HS-5 (cell line): ENCODE measurements around the gene NELL1.

Experiments used
- DNase-seq: peaks from one replicate; pipeline ENCODE4 v3.0.0-alpha.2; 2012; ENCODE audit warnings: low read depth

NELL1 gene

DNA sequence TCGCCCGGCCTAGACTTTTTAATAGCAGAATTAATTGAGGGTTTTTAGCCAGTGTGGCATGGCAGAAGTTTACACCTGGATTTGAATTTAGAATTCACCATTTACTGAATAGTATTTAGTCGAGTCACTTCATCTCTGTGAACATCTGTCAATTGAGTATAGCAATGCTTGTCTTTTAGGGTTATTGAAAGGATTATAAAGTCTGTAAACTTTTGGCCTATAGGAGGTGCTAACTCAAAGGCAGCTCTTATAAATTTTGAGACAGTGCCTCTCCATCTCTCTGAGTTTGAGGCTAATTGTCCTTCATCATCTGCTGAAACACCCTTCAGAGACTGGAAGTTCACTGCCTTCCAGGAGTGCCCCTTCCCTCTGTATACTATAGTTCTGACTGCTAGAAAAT, 205.0 kb downstream of the NELL1 start:
- DNase-seq = no peak

DNA sequence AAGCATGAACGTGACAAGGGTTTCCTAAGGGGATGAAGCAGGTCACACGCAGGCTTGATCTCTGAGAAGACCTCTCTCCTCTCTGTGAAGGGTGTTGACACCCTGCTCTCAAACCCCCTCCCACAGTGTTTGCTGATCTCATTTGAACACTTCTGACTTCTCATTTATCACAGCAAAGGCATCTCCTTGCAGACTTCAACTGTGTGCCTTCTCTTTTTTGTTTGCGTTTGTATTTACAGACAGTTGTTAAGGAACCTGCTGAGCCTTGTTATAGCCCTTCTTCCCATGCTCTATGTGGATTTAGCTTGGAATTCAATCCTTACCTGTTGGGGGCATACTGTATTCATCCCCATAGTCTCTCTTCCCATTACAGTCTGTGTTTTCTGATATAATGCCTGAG, 206.5 kb downstream of the NELL1 start:
- DNase-seq = no peak

DNA sequence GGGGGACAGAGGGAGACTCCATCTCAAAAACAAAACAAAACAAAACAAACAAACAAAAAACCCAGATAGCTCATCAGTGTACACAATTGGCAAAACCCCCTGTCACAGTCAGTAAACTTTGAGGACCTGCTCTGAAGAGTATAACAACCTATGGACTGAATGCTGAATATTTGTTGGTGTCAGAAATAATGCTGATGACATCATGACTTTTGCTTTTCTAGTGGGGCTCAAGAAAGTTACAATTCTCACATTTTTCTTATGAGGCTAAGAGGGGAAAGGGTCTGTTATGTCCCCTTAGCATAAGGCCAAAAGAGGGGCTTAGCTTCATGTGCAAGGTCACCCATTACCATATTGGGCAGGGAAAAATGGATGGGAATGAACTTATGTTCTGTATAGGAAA, 207.4 kb downstream of the NELL1 start:
- DNase-seq = no peak

DNA sequence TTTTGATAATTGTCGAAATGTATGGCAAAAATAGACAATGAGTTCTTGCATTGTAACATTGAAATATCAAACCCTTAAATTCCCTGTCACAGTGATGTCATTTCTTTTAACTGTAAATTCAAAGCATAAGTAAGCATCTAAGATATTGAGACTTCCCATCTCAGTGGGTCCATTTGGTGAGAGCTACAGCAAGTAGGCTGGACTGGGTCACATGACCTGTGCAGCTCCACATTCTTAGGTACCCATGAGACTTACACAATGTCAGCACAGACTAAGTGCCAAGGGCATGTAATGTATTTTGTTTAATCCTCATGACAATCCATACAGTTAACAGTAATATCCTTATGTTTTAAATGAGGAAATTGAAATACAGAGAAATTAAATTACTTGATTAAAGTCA, 210.7 kb downstream of the NELL1 start:
- no peak for DNase-seq

DNA sequence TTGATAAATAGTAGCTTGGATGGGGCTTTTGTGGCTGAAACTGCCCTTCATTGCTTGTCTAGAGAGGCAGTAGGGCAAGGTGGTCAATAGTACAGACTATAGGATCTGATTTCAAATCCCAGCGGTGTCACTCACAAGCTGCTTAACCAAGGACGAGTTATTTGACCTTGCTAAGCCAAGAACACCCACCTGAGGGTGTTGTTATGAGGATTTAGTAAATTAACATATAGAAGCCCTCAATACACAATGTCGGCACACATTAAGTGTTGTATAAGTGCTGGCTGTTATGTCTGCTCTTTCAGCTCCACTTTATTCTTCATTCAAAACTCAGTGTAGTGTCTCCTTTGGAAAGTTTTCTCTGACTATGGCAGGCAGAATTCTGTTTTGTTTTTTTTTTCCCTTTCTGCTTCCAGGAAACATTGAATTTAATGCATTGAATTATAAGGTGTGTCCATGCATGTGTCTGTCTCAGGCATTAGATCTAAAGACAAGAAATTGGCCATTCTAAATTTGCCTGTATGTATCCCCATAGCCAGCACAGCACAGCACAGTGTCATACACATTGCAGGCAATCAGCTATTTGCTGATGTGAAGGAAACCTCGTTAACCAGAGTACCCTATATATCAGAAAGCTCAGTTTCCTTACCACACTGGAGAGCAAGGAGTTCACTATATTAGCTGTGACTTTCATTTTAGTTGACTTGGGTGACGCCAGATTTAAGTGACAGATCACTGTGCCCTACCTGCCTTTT, 212.1 kb downstream of the NELL1 start:
- DNase-seq = no peak

DNA sequence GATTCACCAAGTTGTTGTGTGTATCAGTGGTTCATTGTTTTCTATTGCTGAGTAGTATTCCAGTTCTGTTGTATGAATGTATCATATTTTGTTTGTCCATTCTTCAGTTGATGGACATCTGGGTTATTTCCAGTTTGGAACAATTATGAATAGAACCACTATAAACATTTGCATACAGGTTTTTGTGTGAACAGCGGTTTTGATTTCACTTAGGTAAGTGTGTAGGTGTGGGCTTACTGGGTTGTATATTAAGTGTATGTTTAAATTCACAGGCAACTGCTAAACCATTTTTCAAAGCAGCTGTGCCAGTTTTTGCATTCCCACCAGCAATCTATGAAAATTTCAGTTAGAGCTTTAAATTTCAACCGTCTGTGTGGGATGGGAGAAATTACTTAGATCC, 217.8 kb downstream of the NELL1 start:
- DNase-seq = no peak

DNA sequence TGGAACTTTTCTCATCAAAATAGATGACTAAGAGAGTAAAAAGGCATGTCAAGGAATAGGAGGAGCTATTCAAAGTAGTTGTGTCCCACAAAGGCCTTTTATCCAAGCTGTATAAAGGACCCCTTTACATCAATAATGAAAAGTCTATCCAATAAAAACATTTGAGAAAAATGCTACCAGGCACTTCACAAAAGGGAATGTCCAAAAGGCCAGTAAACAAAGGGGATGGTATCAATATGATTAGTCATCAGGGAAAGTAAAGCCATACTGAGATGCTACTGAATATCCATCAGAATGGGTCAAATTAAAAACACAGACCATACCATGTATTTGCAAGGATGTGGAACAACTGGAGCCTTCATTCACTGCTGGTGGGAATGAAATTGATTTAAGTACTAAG, 224.9 kb downstream of the NELL1 start:
- DNase-seq = no peak

DNA sequence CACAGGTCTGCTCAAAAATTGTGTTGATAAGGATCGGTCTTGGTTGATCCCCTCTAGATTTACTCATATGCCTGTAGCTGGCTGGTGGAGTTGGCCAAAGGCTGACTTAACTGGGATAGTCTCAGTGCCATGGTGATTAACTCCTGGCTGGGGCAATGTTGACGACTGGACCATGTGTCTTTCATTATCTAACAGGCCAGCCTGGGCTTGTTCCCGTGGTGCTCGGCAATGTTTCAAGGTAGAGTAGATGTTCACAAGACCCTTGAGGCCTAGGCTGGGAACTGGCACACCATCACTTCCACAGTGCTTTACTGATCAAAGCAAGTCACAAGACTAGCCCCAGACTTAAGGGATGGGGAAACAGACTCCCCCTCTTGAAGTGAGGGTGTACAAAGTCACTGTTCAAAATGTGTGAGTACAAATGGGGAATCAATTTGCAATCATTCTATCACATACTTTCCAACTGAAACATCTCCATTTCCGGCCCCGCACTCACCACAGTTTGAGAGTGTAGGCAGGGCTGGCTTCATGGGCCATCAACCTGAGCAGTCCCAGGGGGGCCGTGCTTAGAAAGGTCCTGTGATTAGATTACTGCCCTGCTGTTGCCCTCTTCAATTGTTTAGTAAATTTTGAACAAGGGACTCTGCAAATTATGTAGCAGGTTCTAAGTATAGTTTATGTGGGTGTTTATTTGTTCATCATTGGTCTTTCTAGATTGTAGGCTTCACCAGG, 240.8 kb downstream of the NELL1 start:
- DNase-seq = no peak

DNA sequence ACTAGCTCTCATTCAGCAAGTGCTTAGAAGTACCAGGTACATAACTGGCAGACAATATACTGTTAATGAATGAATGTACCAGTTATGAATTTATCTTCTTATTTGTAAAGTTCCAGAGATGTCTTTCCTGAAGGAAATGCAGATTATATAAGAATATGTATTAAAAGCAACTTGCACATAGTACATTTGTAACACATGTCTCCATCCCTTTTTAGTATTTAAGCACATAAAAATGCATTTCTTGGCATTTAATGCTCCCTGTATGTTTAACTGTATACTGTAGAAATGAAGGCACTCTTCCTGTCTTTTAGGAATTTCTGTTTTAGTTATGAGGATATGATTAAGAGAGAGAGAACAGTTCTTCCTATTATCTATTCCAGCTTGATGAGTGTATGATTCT, 241.3 kb downstream of the NELL1 start:
- no peak for DNase-seq

DNA sequence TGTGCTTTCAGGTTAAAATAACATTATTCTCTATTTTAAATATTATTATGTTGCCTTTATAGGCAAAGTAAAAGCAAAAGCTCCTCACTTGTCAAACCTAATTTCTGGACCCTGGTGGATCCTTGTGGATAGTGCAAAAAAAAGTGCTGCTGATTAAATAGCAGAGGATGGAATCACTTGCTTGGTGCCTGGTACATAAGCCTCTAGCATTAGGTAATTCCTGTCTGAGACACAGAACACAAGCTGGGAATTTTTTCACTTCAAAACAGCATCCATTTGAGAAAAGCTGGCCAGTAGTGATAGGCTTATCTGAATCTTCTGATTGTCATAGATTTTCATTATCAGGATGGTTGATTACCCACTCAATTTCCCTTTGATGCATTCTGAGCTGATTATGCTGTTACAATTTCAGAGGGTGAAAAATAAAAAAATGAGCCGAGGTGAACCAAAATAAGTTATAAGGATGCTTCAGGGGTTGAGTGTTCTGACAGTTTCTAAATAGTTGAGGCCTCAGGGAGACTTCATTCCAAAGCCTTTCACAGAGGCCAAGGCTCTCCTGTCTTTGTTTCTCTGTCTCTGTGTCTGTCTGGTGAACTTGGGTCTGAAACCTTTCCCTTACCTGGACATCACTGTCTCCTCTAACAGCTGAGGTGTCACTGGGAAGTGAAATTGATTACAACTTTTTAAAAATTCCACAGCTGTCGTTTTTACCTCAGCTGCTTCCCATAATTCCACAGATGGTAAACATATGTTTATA, 242.9 kb downstream of the NELL1 start:
- no peak for DNase-seq

DNA sequence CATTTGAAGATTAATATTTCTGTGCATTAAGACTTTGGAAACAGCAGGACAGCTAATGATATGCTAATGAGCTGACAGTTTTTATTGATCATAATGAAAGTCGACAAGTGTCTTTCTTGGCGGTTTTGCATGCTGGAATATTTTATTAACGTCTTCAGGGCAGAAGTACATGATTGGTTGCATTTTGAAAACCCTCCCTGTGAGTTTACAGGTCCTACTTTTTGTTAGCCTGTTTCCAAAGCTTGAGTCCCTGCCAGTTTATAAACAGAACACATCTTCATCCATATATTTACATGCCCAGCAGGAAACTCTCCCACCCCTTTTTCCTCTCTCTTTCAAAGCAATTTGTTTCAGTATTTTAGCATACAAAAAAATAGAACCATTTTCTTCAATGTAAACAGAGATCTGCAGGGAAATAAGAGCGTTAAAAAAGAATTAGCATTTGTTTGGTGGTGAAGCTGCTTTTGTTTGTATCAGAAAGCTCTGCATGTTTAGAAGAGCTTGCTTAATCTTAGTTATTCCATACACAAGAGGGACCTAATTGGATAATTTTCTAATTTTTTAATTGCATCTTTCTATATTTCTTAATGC, 243.6 kb downstream of the NELL1 start:
- no peak for DNase-seq

DNA sequence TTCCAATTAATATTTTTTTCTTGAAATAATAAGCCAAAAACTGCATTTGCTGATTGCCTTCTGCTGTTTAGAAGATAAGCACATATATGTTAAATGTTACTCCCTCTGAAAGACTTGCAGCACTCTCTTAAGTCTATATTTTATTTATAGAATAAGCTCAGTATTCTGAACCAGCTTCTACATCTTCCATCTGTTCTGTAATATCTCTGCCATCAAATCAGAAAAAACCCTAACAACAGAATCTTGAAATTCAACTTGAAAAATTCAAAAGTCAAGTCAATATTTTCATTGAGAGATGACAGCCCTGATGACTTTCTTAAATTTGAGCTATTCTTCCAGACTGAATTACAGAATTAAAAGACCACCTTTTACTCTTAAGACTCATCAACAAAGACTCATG, 247.9 kb downstream of the NELL1 start:
- no peak for DNase-seq

DNA sequence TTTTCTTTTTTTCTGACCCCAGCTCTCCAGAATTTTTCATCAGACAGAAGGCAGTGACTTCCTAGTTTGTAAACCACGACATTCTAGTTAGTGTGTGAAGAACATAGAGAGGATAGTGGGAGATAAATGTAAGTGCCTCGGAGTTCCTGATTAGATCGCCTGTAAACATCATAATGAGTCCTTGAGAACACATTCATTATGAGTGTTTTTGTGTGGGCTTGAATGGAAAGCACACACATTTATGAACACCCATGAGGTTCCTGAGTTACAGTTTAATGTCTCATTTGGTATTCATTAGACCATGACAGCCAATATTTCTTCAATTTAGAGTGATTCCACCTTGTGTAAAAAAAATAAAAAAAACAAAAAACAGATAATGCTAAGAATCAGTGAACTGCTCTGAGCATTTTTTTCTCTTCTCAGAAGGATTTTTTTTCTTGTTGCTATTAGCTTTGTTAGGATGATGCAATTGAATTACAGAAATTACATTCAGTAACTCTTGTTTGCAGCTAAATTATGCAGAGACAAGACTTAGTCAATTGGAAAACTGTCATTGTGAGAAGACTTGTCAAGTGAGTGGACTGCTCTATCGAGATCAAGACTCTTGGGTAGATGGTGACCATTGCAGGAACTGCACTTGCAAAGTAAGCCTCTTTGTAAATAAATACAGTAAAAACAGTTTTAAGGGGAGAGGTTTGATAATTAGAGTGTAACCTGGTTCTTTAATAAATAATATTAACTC, 257.6 kb downstream of the NELL1 start:
- no peak for DNase-seq

DNA sequence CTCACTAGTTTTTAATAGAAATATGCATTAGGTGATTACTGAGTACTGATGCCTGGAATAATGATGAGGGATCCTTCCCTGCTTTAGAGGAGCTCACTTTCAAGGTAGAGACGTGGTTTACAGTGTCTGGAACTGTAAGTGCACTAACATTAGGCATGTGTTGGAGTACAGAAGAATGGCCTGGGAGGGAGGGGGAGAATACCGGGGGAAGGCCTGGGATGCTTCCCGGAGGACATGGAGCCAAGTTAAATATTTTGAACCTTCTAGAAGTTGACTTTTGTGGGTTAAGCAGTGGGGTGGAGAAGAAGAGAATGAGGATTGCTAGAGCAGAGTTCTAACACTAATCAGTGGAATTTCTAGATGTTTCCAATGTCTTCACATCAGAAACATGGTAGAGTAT, 261.6 kb downstream of the NELL1 start:
- no peak for DNase-seq

DNA sequence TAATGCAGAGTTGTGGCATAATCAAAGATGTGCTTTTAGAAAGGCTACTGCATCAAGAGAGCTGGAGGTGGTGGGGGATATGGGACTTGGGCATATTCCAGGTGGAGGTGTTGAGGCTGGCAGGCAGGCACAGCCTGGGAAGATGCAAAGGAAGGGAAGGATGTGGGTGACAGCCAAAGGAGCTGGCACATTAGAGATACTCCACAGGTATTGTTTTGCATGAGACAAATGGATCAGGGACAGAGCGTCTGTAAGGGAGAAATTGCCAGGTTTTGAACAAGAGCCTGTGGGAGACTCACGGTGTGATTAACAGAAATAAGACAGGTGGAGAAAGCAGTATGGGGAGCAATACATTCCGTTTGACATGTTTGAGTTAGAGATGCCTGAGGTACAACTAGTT, 263.7 kb downstream of the NELL1 start:
- no peak for DNase-seq

DNA sequence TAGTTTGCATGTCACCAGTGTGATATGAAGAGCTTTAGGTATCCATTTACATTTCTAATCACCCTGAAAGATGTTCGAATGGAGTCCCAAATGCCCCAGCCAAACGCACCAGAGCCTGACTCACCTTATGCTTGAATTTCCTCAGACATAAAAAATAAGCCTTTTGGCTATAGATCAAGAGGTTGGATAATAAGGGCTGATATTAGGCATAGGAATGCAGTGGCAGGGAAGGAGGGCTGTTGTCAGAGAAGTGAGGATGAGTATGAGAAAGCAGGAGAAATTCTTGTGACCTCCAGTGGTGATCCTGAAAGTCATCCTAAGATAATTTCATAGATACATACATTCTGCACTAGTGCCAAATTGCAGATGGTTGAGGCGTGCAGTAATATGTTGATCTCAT, 264.6 kb downstream of the NELL1 start:
- no peak for DNase-seq

DNA sequence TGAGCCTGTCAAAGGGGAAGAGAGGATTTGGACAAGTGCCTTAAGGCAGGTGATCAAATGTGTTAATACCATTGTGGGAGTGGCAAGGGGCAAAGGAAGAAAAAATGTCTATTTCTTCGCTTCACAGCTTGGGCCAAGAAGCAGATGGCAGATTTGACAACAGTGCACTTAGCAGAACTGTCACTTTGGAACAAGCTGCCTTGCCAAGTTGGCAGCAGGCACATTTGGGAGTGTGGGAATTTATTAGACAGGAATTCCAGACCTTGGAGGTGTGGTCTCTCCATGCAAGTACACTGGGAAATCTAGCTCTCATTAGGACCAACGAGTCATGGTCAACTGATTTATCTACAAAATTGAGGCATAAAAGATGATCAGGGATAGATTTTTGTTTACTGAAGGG, 265.1 kb downstream of the NELL1 start:
- DNase-seq = no peak

DNA sequence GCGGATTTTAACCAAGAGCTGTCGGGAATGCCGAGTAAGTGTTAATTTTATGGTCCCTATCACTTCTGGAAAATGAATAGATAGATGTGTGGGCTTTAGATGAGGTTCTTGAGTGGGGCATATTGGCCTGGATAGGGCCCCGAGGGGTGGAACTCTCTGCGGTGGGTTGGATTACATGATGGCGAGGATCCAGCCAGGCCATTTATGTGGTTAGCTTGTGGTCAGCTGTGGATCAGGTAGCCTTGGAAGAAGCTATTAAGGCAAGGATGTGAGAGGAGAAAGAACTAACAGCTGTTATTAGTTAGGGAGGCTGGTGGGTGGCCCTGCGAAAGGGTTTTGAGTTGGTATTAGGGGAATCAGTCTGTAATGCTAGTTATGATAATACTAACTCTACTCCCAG, 268.4 kb downstream of the NELL1 start:
- DNase-seq = no peak

DNA sequence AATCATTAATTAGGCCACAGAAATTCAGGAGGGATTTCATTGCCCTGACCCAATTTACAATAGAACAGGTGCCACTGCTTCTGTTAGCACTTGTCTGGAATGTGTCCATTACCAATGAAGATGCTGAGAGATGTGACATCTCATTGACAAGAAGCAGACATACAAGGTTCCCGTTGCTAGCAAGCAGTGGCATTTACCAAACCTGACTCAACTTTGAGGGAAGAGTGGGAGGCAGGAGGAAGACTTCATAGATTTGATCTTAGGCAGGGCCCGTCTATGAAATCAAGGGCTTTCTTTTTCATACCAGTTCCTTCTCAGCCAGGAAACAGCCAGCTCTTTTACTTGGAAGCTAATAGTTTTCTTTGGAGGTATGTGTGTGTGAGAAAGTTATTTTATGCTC, 280.2 kb downstream of the NELL1 start:
- no peak for DNase-seq

DNA sequence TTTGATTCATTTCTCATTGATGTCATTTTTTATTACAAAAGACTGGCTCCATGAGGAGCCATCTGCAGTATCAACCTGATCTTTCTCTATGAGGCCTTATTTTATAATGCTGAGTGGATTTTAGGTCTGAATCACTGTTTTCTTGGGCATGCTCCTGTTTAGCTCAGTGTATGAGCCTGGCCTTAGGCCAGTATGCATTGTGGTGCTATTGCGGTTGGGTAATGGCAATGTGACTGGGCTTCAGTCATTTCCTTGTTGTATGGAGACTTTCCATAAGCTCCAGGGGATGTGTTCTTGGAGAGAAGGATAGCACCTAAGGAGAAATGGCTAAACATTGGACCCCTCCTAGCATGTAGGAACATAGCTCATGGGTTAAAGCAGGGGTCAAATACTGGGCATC, 293.2 kb downstream of the NELL1 start:
- DNase-seq = no peak

DNA sequence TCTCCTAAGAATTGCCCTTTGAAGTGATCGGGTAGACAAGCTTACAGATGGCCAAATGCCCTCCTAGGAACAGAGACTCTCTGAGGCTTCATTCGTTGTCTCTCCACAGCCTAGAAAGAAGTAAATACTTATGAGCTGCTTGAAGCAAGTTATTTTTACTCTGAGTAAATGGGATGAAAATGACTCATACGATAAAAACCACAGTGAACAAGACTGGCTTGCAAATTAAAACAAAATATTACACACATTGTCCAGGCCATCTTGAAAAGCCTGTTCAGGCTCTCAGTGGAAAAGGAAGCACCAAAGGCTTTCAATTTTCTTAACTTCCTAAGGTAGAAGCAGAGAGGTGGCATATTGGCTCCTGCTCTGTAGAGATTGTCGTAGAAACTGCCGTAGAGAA, 294.2 kb downstream of the NELL1 start:
- DNase-seq = no peak

DNA sequence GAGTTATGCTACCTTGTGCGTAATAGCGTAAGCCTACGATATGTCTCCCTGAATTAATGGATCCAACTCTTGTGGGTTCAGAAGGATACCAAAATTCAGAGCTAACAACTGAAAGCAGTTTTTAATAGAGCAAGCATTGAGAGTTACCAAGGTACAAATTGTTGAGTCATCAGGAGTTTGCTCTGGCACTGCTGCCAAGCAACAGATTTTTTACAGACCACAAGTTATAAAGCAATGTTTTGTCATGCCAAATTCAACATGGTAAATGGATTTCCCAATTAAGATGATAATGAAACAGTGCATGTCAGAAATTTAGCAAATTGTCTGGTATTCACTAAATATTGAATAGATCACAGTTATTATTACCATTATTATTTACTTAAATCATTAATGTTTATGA, 295.6 kb downstream of the NELL1 start:
- DNase-seq = no peak
